ENCODE data around the gene CASP8AP2.
"Not testable (repeated sequence)": the region's sequence is repeated elsewhere in the genome, so short reads cannot be mapped to it uniquely, and the experiment has no call there.

CASP8AP2 gene

GRCh38 chr6:89887452-89888137 lies 57.9 kb downstream of the CASP8AP2 start:
- DNase-seq (ENCODE audit: low read depth in 2 of 2), result no peak

- DNase-seq (ENCODE audit: low read depth in 2 of 2), result no peak
Observed at GRCh38 chr6:89888138-89888514, 58.4 kb downstream of the CASP8AP2 start.

- DNase-seq (ENCODE audit: low read depth in 2 of 2), result no peak
Observed at GRCh38 chr6:89888871-89889270, 59.2 kb downstream of the CASP8AP2 start.

GRCh38 chr6:89890845-89891528 lies 61.3 kb downstream of the CASP8AP2 start:
- DNase-seq (ENCODE audit: low read depth in 2 of 2), result not testable (repeated sequence)

GRCh38 chr6:89892577-89892976 lies 62.9 kb downstream of the CASP8AP2 start:
- DNase-seq (ENCODE audit: low read depth in 2 of 2), result not testable (repeated sequence)

- DNase-seq (ENCODE audit: low read depth in 2 of 2), result no peak
Observed at GRCh38 chr6:89894169-89894568, 64.5 kb downstream of the CASP8AP2 start, which contains the start of gene GJA10. Gene GJA10 (plus strand): TSS chr6:89894469. CDS start chr6:89894469, 0 bp downstream.

GRCh38 chr6:89895276-89895874 lies 65.7 kb downstream of the CASP8AP2 start:
- no peak for DNase-seq (ENCODE audit: low read depth in 2 of 2)

GRCh38 chr6:89910001-89910901 lies 80.6 kb downstream of the CASP8AP2 start:
- not testable (repeated sequence) for DNase-seq (ENCODE audit: low read depth in 2 of 2)

GRCh38 chr6:89910902-89911240 lies 81.2 kb downstream of the CASP8AP2 start:
- DNase-seq (ENCODE audit: low read depth in 2 of 2), result no peak

- no peak for DNase-seq (ENCODE audit: low read depth in 2 of 2)
Observed at GRCh38 chr6:89916136-89916920, 86.6 kb downstream of the CASP8AP2 start.

- DNase-seq (ENCODE audit: low read depth in 2 of 2), result no peak
Observed at GRCh38 chr6:89917216-89917615, 87.5 kb downstream of the CASP8AP2 start.

- DNase-seq (ENCODE audit: low read depth in 2 of 2), result no peak
Observed at GRCh38 chr6:89917801-89918366, 88.2 kb downstream of the CASP8AP2 start.

All from activated CD8-positive, alpha-beta memory T cell treated with anti-CD3 and anti-CD28 coated beads for 4 hours (primary cell).